Measurements from ENCODE around the gene DPEP1.

DNA sequence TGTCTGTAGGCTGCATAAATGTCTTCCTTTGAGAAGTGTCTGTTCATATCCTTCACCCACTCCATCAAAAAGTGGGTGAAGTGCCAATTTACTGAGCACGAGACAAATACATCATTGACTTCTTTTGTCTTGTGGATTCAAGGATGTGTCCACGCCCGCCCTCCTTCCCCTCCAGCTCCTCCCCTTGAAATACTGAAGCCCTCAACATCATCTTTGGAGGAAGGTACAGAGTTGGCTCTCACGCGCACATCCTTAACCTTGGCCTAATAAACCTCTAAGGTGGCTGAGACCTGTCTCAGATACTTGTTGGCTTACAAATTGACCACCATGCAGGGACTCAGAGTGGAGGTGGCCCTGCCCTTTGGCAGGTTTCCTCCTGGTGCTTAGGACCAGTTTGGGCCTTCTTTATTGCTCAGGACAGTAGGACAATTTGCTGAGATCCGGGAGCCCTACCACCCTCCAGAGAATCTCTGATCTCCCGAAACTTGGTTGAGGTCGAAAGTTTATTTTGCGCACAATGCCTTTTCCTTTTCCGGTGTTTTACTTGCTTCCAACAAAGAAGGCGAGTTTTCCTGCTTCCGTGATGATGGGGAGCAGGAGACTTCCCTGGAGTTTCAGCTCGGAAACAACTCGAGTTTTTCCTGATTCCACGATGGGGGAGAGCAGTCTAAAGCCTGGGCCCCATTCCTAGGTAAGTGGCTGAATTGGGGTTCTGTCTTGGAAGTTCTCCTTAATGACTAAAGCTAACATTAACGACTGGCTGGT, 58.9 kb downstream of the DPEP1 start:
- no peak for TF ChIP-seq POLR2A (IDR thresholded peaks at IDR 0.05; ENCODE audit: low read length)
- no peak for TF ChIP-seq GATA1 (IDR thresholded peaks at IDR 0.05; ENCODE audit: low read depth, low read length)

Data from erythroblast (primary cell).